Fibroblast of lung (primary cell): ENCODE results near the gene GPR142. TPM values are rescaled to one million over a fixed set of nuclear protein-coding genes. Genes with fewer than 3 reads are reported as not detected.

Experiments
- DNase-seq, 2 donors: peaks; one replicate each; pipeline versions ENCODE4 v3.0.0 to v3.0.0-alpha.2; 2010; ENCODE audit warnings: low read depth in 2 of 2
- H2AFZ ChIP-seq: 2 replicates; pipeline ENCODE4 v1.5.1; 2012; ENCODE audit warnings: low read length, control low read depth, inconsistent platforms
- H3K27ac ChIP-seq: 2 replicates; pipeline ENCODE4 v1.5.1; 2011; ENCODE audit warnings: low read length, control low read depth; ENCODE audit not compliant: insufficient read depth
- H3K27me3 ChIP-seq: 2 replicates; pipeline ENCODE4 v1.5.1; 2011; ENCODE audit warnings: mild to moderate bottlenecking, low read length; ENCODE audit not compliant: control insufficient read depth, insufficient read depth
- H3K36me3 ChIP-seq: 2 replicates; pipeline ENCODE4 v1.5.1; 2011; ENCODE audit warnings: low read length; ENCODE audit not compliant: control insufficient read depth, insufficient read depth
- H3K4me1 ChIP-seq: 2 replicates; pipeline ENCODE4 v1.5.1; 2011; ENCODE audit warnings: low read length; ENCODE audit not compliant: control insufficient read depth, insufficient read depth; ENCODE audit errors: extremely low read depth
- H3K4me2 ChIP-seq: 2 replicates; pipeline ENCODE4 v1.5.1; 2011; ENCODE audit warnings: low read length, control low read depth; ENCODE audit not compliant: insufficient read depth; ENCODE audit errors: extremely low read depth
- H3K4me3 ChIP-seq, 4 experiments: fragments of 200-600 bp in 1 of 4; sonication (generic) in 1 of 4; replicated peaks in 1 of 4; 2 replicates each; pipeline ENCODE4 v1.5.1; 2011 to 2016; ENCODE audit warnings: low read length in 4 of 4, low read depth in 3 of 4, mild to moderate bottlenecking in 3 of 4, control low read depth in 2 of 4, inconsistent platforms in 1 of 4, mixed read lengths in 1 of 4; ENCODE audit not compliant: insufficient read depth in 1 of 4; ENCODE audit errors: control extremely low read depth in 1 of 4
- H3K79me2 ChIP-seq: 2 replicates; pipeline ENCODE4 v1.5.1; 2012; ENCODE audit warnings: mild to moderate bottlenecking, low read length, inconsistent platforms; ENCODE audit not compliant: control insufficient read depth, insufficient read depth
- H3K9ac ChIP-seq: 2 replicates; pipeline ENCODE4 v1.5.1; 2011; ENCODE audit warnings: mild to moderate bottlenecking, low read length, control low read depth; ENCODE audit not compliant: insufficient read depth
- H3K9me3 ChIP-seq: 2 replicates; pipeline ENCODE4 v1.5.1; 2012; ENCODE audit warnings: low read depth, low read length; ENCODE audit not compliant: control insufficient read depth, insufficient read depth
- H4K20me1 ChIP-seq: 2 replicates; pipeline ENCODE4 v1.5.1; 2011; ENCODE audit warnings: low read length; ENCODE audit not compliant: control insufficient read depth, insufficient read depth; ENCODE audit errors: extremely low read depth
- EZH2 ChIP-seq: IDR thresholded peaks from 2 replicates; pipeline ENCODE4 v1.5.1; 2012; ENCODE audit warnings: low read length, control low read depth, mild to moderate bottlenecking; ENCODE audit errors: missing control alignments
- polyA minus RNA-seq: library from RNA; depleted of rRNA, polyadenylated mRNA; stranded (reverse); fragments of >200 nt; gene quantifications from 2 replicates; pipeline ENCODE4 v1.2.3, GENCODE V29; 2011; ENCODE audit warnings: low replicate concordance
- polyA plus RNA-seq, 2 donors: library from polyadenylated mRNA; depleted of rRNA in 1 of 2; stranded (reverse) in 1 of 2; unstranded in 1 of 2; fragments of >200 nt; gene quantifications; 2 replicates each; pipeline ENCODE4 v1.2.1, GENCODE V29; 2011 to 2012; ENCODE audit warnings: missing spikeins in 1 of 2
- total RNA-seq: library from RNA; depleted of rRNA; stranded (reverse); fragments of >200 nt; gene quantifications from 2 replicates; pipeline ENCODE4 v1.2.1, GENCODE V29; 2014
- TF ChIP-seq, protein P1 (sequence below), 2 donors: IDR thresholded peaks in 1 of 2; conservative IDR thresholded peaks in 1 of 2; 1 replicate in 1 of 2; 2 replicates in 1 of 2; pipeline ENCODE4 v1.5.1; 2011 to 2012; ENCODE audit warnings: low read length in 2 of 2, control low read depth in 1 of 2, inconsistent platforms in 1 of 2, low read depth in 1 of 2, mild to moderate bottlenecking in 1 of 2

The GPR142 gene, protein sequence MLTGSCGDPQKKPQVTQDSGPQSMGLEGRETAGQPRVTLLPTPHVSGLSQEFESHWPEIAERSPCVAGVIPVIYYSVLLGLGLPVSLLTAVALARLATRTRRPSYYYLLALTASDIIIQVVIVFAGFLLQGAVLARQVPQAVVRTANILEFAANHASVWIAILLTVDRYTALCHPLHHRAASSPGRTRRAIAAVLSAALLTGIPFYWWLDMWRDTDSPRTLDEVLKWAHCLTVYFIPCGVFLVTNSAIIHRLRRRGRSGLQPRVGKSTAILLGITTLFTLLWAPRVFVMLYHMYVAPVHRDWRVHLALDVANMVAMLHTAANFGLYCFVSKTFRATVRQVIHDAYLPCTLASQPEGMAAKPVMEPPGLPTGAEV
- not detected in 2 replicates for total RNA-seq
- polyA plus RNA-seq = not detected in 2 replicates
- polyA plus RNA-seq (2012) = not detected in 2 replicates
- not detected in 2 replicates for polyA minus RNA-seq

DNA sequence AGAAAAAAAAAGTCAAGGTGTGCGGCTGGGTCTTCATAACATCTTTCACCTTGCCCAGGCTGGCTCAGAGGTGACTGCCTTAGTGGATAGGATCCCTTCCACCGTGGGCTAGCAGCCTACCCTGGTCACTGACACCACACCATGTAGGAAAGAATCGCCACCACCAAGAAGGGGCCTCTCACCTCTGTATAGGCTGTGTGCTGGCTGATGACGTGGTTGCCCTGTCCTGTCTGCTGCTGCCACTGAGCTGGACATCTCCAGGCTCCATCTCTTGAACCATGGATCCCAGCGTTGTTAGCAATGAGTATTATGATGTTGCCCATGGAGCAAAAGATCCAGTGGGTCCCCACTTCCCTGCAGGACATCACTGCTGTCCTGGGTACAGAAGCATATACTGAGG, at the start of gene GPR142:
GPR142 (plus strand) TSS at position 301 of the 400 bp plus-strand sequence. CDS start 2,035 bp downstream, outside the sequence.
- Histone ChIP-seq H3K9me3 (no peaks in the 10 kb centered on the region), H3K27ac (no peak within 1 kb of the TSS), H4K20me1 (no peaks in the 10 kb centered on the region), H3K79me2 (no peaks in the 10 kb centered on the region), H3K36me3 (no peaks in the 10 kb centered on the region), H3K4me1 (no peaks in the 10 kb centered on the region), H3K4me2 (no peak within 1 kb of the TSS), H2AFZ (no peak within 1 kb of the TSS), H3K27me3 (no peaks in the 10 kb centered on the region), H3K4me3 (no peak within 1 kb of the TSS), H3K9ac (no peak within 1 kb of the TSS)
- TF ChIP-seq, protein P1, sequence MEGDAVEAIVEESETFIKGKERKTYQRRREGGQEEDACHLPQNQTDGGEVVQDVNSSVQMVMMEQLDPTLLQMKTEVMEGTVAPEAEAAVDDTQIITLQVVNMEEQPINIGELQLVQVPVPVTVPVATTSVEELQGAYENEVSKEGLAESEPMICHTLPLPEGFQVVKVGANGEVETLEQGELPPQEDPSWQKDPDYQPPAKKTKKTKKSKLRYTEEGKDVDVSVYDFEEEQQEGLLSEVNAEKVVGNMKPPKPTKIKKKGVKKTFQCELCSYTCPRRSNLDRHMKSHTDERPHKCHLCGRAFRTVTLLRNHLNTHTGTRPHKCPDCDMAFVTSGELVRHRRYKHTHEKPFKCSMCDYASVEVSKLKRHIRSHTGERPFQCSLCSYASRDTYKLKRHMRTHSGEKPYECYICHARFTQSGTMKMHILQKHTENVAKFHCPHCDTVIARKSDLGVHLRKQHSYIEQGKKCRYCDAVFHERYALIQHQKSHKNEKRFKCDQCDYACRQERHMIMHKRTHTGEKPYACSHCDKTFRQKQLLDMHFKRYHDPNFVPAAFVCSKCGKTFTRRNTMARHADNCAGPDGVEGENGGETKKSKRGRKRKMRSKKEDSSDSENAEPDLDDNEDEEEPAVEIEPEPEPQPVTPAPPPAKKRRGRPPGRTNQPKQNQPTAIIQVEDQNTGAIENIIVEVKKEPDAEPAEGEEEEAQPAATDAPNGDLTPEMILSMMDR (conservative IDR thresholded peaks at IDR 0.05 in 1 of 2, IDR thresholded peaks at IDR 0.05 in 1 of 2; ENCODE audit: low read depth in 1 of 2, low read length in 2 of 2) = no peak
- no peak for TF ChIP-seq EZH2
- no peak for DNase-seq

DNA sequence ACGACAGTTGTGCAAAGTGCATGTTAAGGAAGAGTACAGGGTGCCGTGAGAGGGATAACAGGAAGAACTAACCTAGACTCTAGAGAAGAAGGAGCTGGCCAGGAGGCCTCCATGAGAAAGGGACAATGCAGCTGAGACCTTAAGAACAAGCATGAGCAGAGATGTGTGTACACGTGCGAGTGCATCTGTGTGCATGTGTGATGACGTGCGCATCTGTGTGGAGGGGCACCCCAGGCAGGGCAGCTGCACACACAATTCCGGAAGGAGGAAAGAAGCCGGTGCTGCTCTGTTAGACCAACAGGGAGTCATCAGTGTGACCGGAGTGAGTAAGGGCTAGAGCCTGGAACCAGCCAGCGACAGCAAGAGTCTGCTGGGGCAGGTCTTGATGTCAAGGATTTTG, 48.9 kb upstream of the GPR142 start:
- Histone ChIP-seq H3K4me1 (no peaks in the 10 kb centered on the region), H3K9me3 (no peaks in the 10 kb centered on the region), H3K4me3 (no peak overlapping the region), H4K20me1 (no peaks in the 10 kb centered on the region), H3K9ac (no peak overlapping the region), H3K4me2 (no peak overlapping the region), H2AFZ (no peak overlapping the region), H3K27ac (no peak overlapping the region), H3K36me3 (no peaks in the 10 kb centered on the region), H3K27me3 (no peaks in the 10 kb centered on the region), H3K79me2 (no peaks in the 10 kb centered on the region)
- DNase-seq = no peak
- TF ChIP-seq EZH2 = no peak
- TF ChIP-seq, protein P1 (conservative IDR thresholded peaks at IDR 0.05 in 1 of 2, IDR thresholded peaks at IDR 0.05 in 1 of 2; ENCODE audit: low read depth in 1 of 2, low read length in 2 of 2) = no peak

DNA sequence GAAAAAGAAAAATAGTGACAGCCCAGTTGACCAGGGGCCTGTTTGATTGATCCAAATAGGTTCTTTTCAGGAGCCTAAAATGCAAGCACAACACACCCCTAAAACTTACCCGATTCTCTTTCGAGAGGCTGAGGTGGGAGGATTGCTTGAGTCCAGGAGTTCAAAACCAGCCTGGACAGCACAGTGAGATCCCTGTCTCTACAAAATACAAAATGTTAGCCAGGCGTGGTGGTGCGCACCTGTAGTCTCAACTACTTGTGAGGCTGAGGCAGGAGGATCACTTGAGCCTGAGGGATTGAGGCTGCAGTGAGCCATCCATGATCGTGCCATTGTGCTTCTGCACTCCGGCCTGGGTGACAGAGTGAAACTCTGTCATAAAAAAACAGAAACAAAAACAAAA, 42.8 kb upstream of the GPR142 start:
- no peak for TF ChIP-seq EZH2
- TF ChIP-seq, protein P1 (conservative IDR thresholded peaks at IDR 0.05 in 1 of 2, IDR thresholded peaks at IDR 0.05 in 1 of 2; ENCODE audit: low read depth in 1 of 2, low read length in 2 of 2) = no peak
- H3K27me3 ChIP-seq = no peaks in the 10 kb centered on the region
- H3K27ac ChIP-seq = no peak overlapping the region

More for the DNA sequence above, 42.8 kb upstream of the GPR142 start:
- no peak overlapping the region for H3K4me2 ChIP-seq
- H3K9ac ChIP-seq = no peak overlapping the region
- no peaks in the 10 kb centered on the region for H3K9me3 ChIP-seq
- H4K20me1 ChIP-seq = no peaks in the 10 kb centered on the region
- H3K36me3 ChIP-seq = no peaks in the 10 kb centered on the region
- no peaks in the 10 kb centered on the region for H3K4me1 ChIP-seq
- no peak for DNase-seq
- no peaks in the 10 kb centered on the region for H3K79me2 ChIP-seq
- H2AFZ ChIP-seq = no peak overlapping the region
- H3K4me3 ChIP-seq = no peak overlapping the region
